ENCODE data around the gene MLYCD. TPM values are rescaled to one million over a fixed set of nuclear protein-coding genes. Genes with fewer than 3 reads are reported as not detected.

The MLYCD gene
- total and polyA plus RNA-seq, 2 experiments from 2014 or later = 3.2 to 7.2 TPM

DNA sequence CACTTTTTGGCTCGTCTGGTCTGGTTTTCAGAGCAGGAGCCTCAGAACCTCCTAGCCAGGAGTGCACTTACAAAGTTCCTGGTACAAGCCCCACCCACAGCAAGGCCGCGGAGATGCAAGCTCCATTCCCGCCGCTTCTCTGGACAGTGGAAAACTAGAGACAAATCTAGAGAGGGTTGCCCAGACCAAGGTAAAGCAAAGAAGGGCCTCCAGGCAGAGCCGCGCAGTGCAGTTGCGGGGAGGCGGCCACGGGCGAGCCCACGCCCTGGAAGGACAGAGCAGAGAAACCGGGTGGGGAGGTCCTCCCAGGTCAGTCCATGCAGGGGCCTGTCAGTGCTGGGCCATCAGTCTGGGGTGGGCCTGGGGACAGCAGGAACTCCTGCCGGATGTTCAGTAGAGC, 43.2 kb downstream of the MLYCD start (continued):
- TF ChIP-seq, protein P1, sequence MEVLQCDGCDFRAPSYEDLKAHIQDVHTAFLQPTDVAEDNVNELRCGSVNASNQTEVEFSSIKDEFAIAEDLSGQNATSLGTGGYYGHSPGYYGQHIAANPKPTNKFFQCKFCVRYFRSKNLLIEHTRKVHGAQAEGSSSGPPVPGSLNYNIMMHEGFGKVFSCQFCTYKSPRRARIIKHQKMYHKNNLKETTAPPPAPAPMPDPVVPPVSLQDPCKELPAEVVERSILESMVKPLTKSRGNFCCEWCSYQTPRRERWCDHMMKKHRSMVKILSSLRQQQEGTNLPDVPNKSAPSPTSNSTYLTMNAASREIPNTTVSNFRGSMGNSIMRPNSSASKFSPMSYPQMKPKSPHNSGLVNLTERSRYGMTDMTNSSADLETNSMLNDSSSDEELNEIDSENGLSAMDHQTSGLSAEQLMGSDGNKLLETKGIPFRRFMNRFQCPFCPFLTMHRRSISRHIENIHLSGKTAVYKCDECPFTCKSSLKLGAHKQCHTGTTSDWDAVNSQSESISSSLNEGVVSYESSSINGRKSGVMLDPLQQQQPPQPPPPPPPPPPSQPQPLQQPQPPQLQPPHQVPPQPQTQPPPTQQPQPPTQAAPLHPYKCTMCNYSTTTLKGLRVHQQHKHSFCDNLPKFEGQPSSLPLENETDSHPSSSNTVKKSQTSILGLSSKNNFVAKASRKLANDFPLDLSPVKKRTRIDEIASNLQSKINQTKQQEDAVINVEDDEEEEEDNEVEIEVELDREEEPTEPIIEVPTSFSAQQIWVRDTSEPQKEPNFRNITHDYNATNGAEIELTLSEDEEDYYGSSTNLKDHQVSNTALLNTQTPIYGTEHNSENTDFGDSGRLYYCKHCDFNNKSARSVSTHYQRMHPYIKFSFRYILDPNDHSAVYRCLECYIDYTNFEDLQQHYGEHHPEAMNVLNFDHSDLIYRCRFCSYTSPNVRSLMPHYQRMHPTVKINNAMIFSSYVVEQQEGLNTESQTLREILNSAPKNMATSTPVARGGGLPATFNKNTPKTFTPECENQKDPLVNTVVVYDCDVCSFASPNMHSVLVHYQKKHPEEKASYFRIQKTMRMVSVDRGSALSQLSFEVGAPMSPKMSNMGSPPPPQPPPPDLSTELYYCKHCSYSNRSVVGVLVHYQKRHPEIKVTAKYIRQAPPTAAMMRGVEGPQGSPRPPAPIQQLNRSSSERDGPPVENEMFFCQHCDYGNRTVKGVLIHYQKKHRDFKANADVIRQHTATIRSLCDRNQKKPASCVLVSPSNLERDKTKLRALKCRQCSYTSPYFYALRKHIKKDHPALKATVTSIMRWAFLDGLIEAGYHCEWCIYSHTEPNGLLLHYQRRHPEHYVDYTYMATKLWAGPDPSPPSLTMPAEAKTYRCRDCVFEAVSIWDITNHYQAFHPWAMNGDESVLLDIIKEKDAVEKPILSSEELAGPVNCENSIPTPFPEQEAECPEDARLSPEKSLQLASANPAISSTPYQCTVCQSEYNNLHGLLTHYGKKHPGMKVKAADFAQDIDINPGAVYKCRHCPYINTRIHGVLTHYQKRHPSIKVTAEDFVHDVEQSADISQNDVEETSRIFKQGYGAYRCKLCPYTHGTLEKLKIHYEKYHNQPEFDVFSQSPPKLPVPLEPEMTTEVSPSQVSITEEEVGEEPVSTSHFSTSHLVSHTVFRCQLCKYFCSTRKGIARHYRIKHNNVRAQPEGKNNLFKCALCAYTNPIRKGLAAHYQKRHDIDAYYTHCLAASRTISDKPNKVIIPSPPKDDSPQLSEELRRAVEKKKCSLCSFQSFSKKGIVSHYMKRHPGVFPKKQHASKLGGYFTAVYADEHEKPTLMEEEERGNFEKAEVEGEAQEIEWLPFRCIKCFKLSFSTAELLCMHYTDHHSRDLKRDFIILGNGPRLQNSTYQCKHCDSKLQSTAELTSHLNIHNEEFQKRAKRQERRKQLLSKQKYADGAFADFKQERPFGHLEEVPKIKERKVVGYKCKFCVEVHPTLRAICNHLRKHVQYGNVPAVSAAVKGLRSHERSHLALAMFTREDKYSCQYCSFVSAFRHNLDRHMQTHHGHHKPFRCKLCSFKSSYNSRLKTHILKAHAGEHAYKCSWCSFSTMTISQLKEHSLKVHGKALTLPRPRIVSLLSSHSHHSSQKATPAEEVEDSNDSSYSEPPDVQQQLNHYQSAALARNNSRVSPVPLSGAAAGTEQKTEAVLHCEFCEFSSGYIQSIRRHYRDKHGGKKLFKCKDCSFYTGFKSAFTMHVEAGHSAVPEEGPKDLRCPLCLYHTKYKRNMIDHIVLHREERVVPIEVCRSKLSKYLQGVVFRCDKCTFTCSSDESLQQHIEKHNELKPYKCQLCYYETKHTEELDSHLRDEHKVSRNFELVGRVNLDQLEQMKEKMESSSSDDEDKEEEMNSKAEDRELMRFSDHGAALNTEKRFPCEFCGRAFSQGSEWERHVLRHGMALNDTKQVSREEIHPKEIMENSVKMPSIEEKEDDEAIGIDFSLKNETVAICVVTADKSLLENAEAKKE (CRISPR knock-in tag; IDR thresholded peaks at IDR 0.05) = no peak
- TF ChIP-seq, protein P2, sequence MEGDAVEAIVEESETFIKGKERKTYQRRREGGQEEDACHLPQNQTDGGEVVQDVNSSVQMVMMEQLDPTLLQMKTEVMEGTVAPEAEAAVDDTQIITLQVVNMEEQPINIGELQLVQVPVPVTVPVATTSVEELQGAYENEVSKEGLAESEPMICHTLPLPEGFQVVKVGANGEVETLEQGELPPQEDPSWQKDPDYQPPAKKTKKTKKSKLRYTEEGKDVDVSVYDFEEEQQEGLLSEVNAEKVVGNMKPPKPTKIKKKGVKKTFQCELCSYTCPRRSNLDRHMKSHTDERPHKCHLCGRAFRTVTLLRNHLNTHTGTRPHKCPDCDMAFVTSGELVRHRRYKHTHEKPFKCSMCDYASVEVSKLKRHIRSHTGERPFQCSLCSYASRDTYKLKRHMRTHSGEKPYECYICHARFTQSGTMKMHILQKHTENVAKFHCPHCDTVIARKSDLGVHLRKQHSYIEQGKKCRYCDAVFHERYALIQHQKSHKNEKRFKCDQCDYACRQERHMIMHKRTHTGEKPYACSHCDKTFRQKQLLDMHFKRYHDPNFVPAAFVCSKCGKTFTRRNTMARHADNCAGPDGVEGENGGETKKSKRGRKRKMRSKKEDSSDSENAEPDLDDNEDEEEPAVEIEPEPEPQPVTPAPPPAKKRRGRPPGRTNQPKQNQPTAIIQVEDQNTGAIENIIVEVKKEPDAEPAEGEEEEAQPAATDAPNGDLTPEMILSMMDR (conservative IDR thresholded peaks at IDR 0.05; ENCODE audit: low read depth in 2 of 2) = no peak
- TF ChIP-seq REST (IDR thresholded peaks at IDR 0.05; ENCODE audit: unreplicated experiment) (no peak), ETS1 (IDR thresholded peaks at IDR 0.05) (no peak), ZNF114 (CRISPR knock-in tag; IDR thresholded peaks at IDR 0.05) (no peak)

Data from GM23338 (cell line).